GM12891 (cell line): ENCODE measurements around the gene CFAP46. TPM values are rescaled to one million over a fixed set of nuclear protein-coding genes. Genes with fewer than 3 reads are reported as not detected.

ENCODE experiments used
- DNase-seq: peaks from one replicate; pipeline ENCODE4 v3.0.0; 2011; ENCODE audit warnings: low spot score; ENCODE audit not compliant: insufficient read length
- FAIRE-seq: peaks from 2 replicates; lab custom pipeline; 2011; peaks lifted over from hg19 to GRCh38; lab: Jason Lieb, UNC
- PAX5 ChIP-seq: IDR thresholded peaks from 2 replicates; pipeline ENCODE4 v1.6.1; 2011; ENCODE audit warnings: low read length, moderate library complexity, mild to moderate bottlenecking; ENCODE audit not compliant: insufficient read depth, severe bottlenecking
- POLR2A ChIP-seq: IDR thresholded peaks from 2 replicates; pipeline ENCODE4 v1.6.1; 2011; ENCODE audit warnings: low read depth, low read length, control low read depth
- POLR2AphosphoS5 ChIP-seq: IDR thresholded peaks from 2 replicates; pipeline ENCODE4 v1.6.1; 2011; ENCODE audit warnings: low read depth, low read length, control low read depth
- POU2F2 ChIP-seq: IDR thresholded peaks from 2 replicates; pipeline ENCODE4 v1.6.1; 2011; ENCODE audit warnings: low read depth, mild to moderate bottlenecking, control low read depth, low read length, moderate library complexity
- SPI1 ChIP-seq: IDR thresholded peaks from 2 replicates; pipeline ENCODE4 v1.6.1; 2011; ENCODE audit warnings: low read depth, low read length, control low read depth
- TAF1 ChIP-seq: IDR thresholded peaks from 2 replicates; pipeline ENCODE4 v1.6.1; 2011; ENCODE audit warnings: low read depth, low read length, control low read depth
- polyA plus RNA-seq: library from polyadenylated mRNA; unstranded; fragments of >200 nt; gene quantifications from one replicate; pipeline ENCODE4 v1.2.1, GENCODE V29; 2012; ENCODE audit warnings: low read depth, missing spikeins, inconsistent platforms; ENCODE audit not compliant: missing spikeins

CFAP46 gene
- 1.5 TPM for polyA plus RNA-seq

GRCh38 chr10:132942101-132943057 is at the start of gene CFAP46:
Gene CFAP46, minus strand, starts transcription at chr10:132942570. Its CDS starts 86 bp downstream, at chr10:132942484.
- FAIRE-seq (peak; percentile 73), DNase-seq (peak; percentile 80)
- TF ChIP-seq PAX5 = no peak

GRCh38 chr10:132991706-132992432 is 49.5 kb upstream of the CFAP46 start:
- no peak for DNase-seq
- FAIRE-seq = no peak
- no peak for TF ChIP-seq TAF1
- no peak for TF ChIP-seq POU2F2

- DNase-seq = no peak
- FAIRE-seq = no peak
- TF ChIP-seq SPI1 (no peak), POLR2A (no peak)
These were observed 48.5 kb upstream of the CFAP46 start for GRCh38 chr10:132990684-132991545.

GRCh38 chr10:132989476-132990415 is 47.4 kb upstream of the CFAP46 start:
- DNase-seq (no peak), FAIRE-seq (no peak)
- TF ChIP-seq SPI1 (no peak), POU2F2 (no peak), PAX5 (no peak), POLR2AphosphoS5 (no peak), TAF1 (no peak), POLR2A (no peak)

GRCh38 chr10:132988988-132989387 is 46.6 kb upstream of the CFAP46 start:
- DNase-seq = no peak
- TF ChIP-seq POLR2A (no peak), PAX5 (no peak), POLR2AphosphoS5 (no peak), TAF1 (no peak), POU2F2 (no peak), SPI1 (no peak)
- no peak for FAIRE-seq

GRCh38 chr10:132987671-132988571 is 45.6 kb upstream of the CFAP46 start:
- FAIRE-seq (no peak), DNase-seq (no peak)
- TF ChIP-seq POLR2AphosphoS5 (no peak), POLR2A (no peak), TAF1 (no peak), SPI1 (no peak), POU2F2 (no peak), PAX5 (no peak)

- DNase-seq (no peak), FAIRE-seq (no peak)
- TF ChIP-seq TAF1 (no peak), PAX5 (no peak), POU2F2 (no peak), POLR2A (no peak), POLR2AphosphoS5 (no peak), SPI1 (no peak)
These were observed 44.6 kb upstream of the CFAP46 start for GRCh38 chr10:132986978-132987377.

- TF ChIP-seq TAF1 (no peak), POLR2A (no peak), POU2F2 (no peak), SPI1 (no peak), POLR2AphosphoS5 (no peak), PAX5 (no peak)
- DNase-seq (no peak), FAIRE-seq (no peak)
These were observed 44.2 kb upstream of the CFAP46 start for GRCh38 chr10:132986576-132986975.

- DNase-seq (no peak), FAIRE-seq (no peak)
- TF ChIP-seq TAF1 (no peak), POLR2AphosphoS5 (no peak), PAX5 (no peak), SPI1 (no peak), POLR2A (no peak), POU2F2 (no peak)
These were observed 43.7 kb upstream of the CFAP46 start for GRCh38 chr10:132986076-132986475.
